HG03175 (cell line): ENCODE data around the gene TTC28.
"Not testable (repeated sequence)": the region's sequence is repeated elsewhere in the genome, so short reads cannot be mapped to it uniquely, and the experiment has no call there.

Experiments used
- ATAC-seq: cut with Tn5 transposase; IDR thresholded peaks from one replicate; pipeline ENCODE4 v1.9.1; 2021; ENCODE audit warnings: mild to moderate bottlenecking, moderate library complexity; ENCODE audit not compliant: unreplicated experiment

Gene TTC28

GRCh38 chr22:28375761-28376534 lies 303.7 kb downstream of the TTC28 start:
- no peak for ATAC-seq

- no peak for ATAC-seq
Measured at GRCh38 chr22:28373831-28374230, 305.8 kb downstream of the TTC28 start.

- ATAC-seq = no peak
Measured at GRCh38 chr22:28369854-28370253, 309.8 kb downstream of the TTC28 start.

GRCh38 chr22:28366856-28367255 lies 312.8 kb downstream of the TTC28 start:
- ATAC-seq = no peak

GRCh38 chr22:28365371-28365770 lies 314.3 kb downstream of the TTC28 start:
- no peak for ATAC-seq

GRCh38 chr22:28364105-28364504 lies 315.5 kb downstream of the TTC28 start:
- not testable (repeated sequence) for ATAC-seq

- ATAC-seq = no peak
Measured at GRCh38 chr22:28360939-28361338, 318.7 kb downstream of the TTC28 start.

- ATAC-seq = no peak
Measured at GRCh38 chr22:28358312-28358711, 321.3 kb downstream of the TTC28 start.

- no peak for ATAC-seq
Measured at GRCh38 chr22:28357193-28357592, 322.4 kb downstream of the TTC28 start.

GRCh38 chr22:28351476-28351875 lies 328.2 kb downstream of the TTC28 start:
- no peak for ATAC-seq

GRCh38 chr22:28348613-28349609 lies 330.7 kb downstream of the TTC28 start:
- ATAC-seq = no peak

GRCh38 chr22:28346308-28346707 lies 333.3 kb downstream of the TTC28 start:
- ATAC-seq = no peak

GRCh38 chr22:28344918-28345703 lies 334.5 kb downstream of the TTC28 start:
- no peak for ATAC-seq

- ATAC-seq = no peak
Measured at GRCh38 chr22:28341001-28341400, 338.6 kb downstream of the TTC28 start.

- ATAC-seq = no peak
Measured at GRCh38 chr22:28333088-28333487, 346.6 kb downstream of the TTC28 start.

GRCh38 chr22:28332410-28332809 lies 347.2 kb downstream of the TTC28 start:
- no peak for ATAC-seq

- no peak for ATAC-seq
Measured at GRCh38 chr22:28331695-28332094, 347.9 kb downstream of the TTC28 start.

GRCh38 chr22:28329186-28330073 lies 350.2 kb downstream of the TTC28 start:
- ATAC-seq = no peak

GRCh38 chr22:28328756-28329155 lies 350.9 kb downstream of the TTC28 start:
- no peak for ATAC-seq

GRCh38 chr22:28316014-28316413 lies 363.6 kb downstream of the TTC28 start:
- ATAC-seq = no peak
